HepG2 (cell line): ENCODE measurements around the gene RBM12. TPM values are rescaled to one million over a fixed set of nuclear protein-coding genes. Genes with fewer than 3 reads are reported as not detected.

Experiments
- AGO2 ChIP-seq: fragments of 200-400 bp; formaldehyde crosslinking; optimal IDR thresholded peaks from 2 replicates; pipeline ENCODE3; 2017; ENCODE audit warnings: mild to moderate bottlenecking, low read depth, low read length, moderate library complexity
- AHR ChIP-seq: IDR thresholded peaks from 2 replicates; pipeline ENCODE4 v1.6.1; 2018; ENCODE audit warnings: missing genetic modification reagents, missing compliant biosample characterization
- EED ChIP-seq: sonication (generic); formaldehyde crosslinking; IDR thresholded peaks from 2 replicates; pipeline ENCODE4 v1.5.0; 2020; ENCODE audit warnings: mild to moderate bottlenecking, missing genetic modification reagents
- HMG20B ChIP-seq: conservative IDR thresholded peaks from 2 replicates; pipeline ENCODE4 v1.6.1; 2016; ENCODE audit warnings: missing genetic modification reagents, missing compliant biosample characterization
- MEIS2 ChIP-seq: sonication (generic); formaldehyde crosslinking; IDR thresholded peaks from 2 replicates; pipeline ENCODE4 v1.9.0; 2021; ENCODE audit warnings: mild to moderate bottlenecking, missing genetic modification reagents
- NCOA2 ChIP-seq: sonication (generic); formaldehyde crosslinking; IDR thresholded peaks from 2 replicates; pipeline ENCODE4 v1.8.0; 2022; ENCODE audit warnings: inconsistent platforms
- SRF ChIP-seq: IDR thresholded peaks from 2 replicates; pipeline ENCODE4 v1.6.1; 2011; ENCODE audit warnings: mild to moderate bottlenecking, low read depth, low read length, moderate library complexity
- ZNF7 ChIP-seq: IDR thresholded peaks from 2 replicates; pipeline ENCODE4 v1.6.1; 2016; ENCODE audit warnings: missing biosample characterization, missing genetic modification reagents
- polyA plus RNA-seq, 8 experiments: library from polyadenylated mRNA; depleted of rRNA in 3 of 8; stranded (reverse) in 7 of 8; unstranded in 1 of 8; fragments of >200 nt; fragmentation: Illumina TruSeq in 4 of 8; extraction: Trizol in 4 of 8; gene quantifications; 2 replicates each; pipeline versions ENCODE4 v1.2.1 to v1.2.3, GENCODE V29; 2011 to 2016; ENCODE audit warnings: low read depth in 4 of 8, missing spikeins in 1 of 8, mixed read lengths in 1 of 8; ENCODE audit not compliant: insufficient read depth in 1 of 8
- total RNA-seq, 5 experiments: library from RNA; depleted of rRNA; stranded (reverse); fragments of >200 nt; fragmentation: Illumina TruSeq; extraction: Trizol; gene quantifications; 2 replicates each; pipeline ENCODE4 v1.2.3, GENCODE V29; 2016; ENCODE audit warnings: low read depth in 1 of 5
- TF ChIP-seq, protein P1 (sequence below): sonication (generic); formaldehyde crosslinking; IDR thresholded peaks from 2 replicates; pipeline ENCODE4 v1.4.0; 2020; ENCODE audit warnings: missing genetic modification reagents, borderline replicate concordance
- TF ChIP-seq, protein P2 (sequence below): sonication (generic); formaldehyde crosslinking; IDR thresholded peaks from 2 replicates; pipeline ENCODE4 v1.5.1; 2020; ENCODE audit warnings: mild to moderate bottlenecking, missing genetic modification reagents, borderline replicate concordance

Gene RBM12
- total and polyA plus RNA-seq, 2 of the 13 experiments (the other 11 are each of a cell fraction or from before 2014, with no cell fraction given), result 97.9 to 104 TPM

DNA sequence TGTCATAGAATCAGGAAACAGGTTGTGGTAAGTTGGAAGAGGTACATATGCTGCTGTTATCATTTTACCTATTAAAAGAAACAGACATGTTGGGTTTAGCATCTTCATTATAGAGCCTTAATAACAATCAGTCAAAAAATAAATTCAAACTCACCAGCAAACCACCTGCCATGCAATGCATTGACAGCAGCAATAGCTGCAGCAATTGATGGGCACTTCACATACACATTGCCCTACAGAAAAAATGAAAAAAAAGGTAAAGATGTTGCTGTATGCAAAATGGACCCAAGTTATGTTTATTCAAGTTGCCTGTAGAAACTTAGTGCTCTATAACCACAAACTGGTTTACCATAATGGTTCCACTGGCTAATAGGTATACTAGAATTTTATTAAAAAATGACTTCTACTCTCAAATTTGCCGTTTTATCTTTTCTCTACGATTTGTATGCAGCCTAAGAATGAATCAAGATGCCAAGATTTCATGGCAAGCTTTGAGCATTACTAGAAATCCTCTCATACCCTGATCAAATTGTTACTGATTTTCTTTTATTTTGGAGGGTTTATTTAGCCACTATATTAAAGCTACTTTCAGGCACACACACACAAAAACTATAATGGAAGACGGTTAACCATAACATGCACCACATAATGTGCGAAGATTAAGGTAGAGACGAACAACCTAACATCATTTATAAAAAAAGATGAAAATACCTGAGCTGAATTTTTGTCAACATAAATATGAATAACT lies 40.0 kb upstream of the RBM12 start (continued):
- TF ChIP-seq MEIS2 (no peak), AHR (no peak), ZNF7 (no peak), EED (CRISPR knock-in tag) (no peak), AGO2 (peak; percentile 83), HMG20B (no peak), SRF (no peak), NCOA2 (CRISPR knock-in tag) (0 out of 2 replicates have a peak, but pooled peaks have one; percentile 15)
- TF ChIP-seq, protein P1, sequence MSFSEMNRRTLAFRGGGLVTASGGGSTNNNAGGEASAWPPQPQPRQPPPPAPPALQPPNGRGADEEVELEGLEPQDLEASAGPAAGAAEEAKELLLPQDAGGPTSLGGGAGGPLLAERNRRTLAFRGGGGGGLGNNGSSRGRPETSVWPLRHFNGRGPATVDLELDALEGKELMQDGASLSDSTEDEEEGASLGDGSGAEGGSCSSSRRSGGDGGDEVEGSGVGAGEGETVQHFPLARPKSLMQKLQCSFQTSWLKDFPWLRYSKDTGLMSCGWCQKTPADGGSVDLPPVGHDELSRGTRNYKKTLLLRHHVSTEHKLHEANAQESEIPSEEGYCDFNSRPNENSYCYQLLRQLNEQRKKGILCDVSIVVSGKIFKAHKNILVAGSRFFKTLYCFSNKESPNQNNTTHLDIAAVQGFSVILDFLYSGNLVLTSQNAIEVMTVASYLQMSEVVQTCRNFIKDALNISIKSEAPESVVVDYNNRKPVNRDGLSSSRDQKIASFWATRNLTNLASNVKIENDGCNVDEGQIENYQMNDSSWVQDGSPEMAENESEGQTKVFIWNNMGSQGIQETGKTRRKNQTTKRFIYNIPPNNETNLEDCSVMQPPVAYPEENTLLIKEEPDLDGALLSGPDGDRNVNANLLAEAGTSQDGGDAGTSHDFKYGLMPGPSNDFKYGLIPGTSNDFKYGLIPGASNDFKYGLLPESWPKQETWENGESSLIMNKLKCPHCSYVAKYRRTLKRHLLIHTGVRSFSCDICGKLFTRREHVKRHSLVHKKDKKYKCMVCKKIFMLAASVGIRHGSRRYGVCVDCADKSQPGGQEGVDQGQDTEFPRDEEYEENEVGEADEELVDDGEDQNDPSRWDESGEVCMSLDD, result no peak
- TF ChIP-seq, protein P2, sequence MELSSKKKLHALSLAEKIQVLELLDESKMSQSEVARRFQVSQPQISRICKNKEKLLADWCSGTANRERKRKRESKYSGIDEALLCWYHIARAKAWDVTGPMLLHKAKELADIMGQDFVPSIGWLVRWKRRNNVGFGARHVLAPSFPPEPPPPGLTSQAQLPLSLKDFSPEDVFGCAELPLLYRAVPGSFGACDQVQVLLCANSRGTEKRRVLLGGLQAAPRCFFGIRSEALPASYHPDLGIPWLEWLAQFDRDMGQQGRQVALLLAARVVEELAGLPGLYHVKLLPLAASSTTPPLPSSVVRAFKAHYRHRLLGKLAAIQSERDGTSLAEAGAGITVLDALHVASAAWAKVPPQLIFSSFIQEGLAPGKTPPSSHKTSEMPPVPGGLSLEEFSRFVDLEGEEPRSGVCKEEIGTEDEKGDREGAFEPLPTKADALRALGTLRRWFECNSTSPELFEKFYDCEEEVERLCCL, result no peak
